H1 (cell line): ENCODE results near the gene ANKH. TPM values are rescaled to one million over a fixed set of nuclear protein-coding genes. Genes with fewer than 3 reads are reported as not detected.

Experiments
- CTCF ChIA-PET: fragments of 300-600 bp; sonication (Branson Sonifier 250); formaldehyde crosslinking; loops from one replicate; lab custom pipeline; 2021; ENCODE audit not compliant: partially characterized antibody; lab: Charles Lee
- POLR2A ChIA-PET: fragments of 300-600 bp; sonication (Branson Sonifier 250); formaldehyde crosslinking; loops from one replicate; lab custom pipeline; 2021; ENCODE audit warnings: inconsistent platforms; ENCODE audit not compliant: partially characterized antibody; lab: Charles Lee
- DNase-seq, 2 experiments: peaks; one replicate each; pipeline versions ENCODE4 v3.0.0 to v3.0.0-alpha.2; 2010 to 2022; ENCODE audit warnings: low spot score in 2 of 2, low read depth in 1 of 2, mixed read lengths in 1 of 2
- FAIRE-seq: peaks from 2 replicates; lab custom pipeline; 2011; peaks lifted over from hg19 to GRCh38; lab: Jason Lieb, UNC
- H2AFZ ChIP-seq: 2 replicates; pipeline ENCODE4 v1.8.1; 2012; ENCODE audit warnings: low read length, inconsistent platforms
- H2AK5ac ChIP-seq: 2 replicates; pipeline ENCODE4 v1.6.1; 2013; ENCODE audit warnings: low read depth, low read length
- H2BK120ac ChIP-seq: replicated peaks from 2 replicates; pipeline ENCODE3; 2013; ENCODE audit warnings: low read depth, low read length, inconsistent platforms
- H2BK12ac ChIP-seq: 2 replicates; pipeline ENCODE4 v1.6.1; 2013; ENCODE audit warnings: low read depth, low read length
- H2BK15ac ChIP-seq: 2 replicates; pipeline ENCODE4 v1.6.1; 2013; ENCODE audit warnings: low read length
- H2BK20ac ChIP-seq: 2 replicates; pipeline ENCODE4 v1.6.1; 2013; ENCODE audit warnings: low read length
- H2BK5ac ChIP-seq: 2 replicates; pipeline ENCODE4 v1.6.1; 2013; ENCODE audit warnings: low read depth, low read length
- H3K14ac ChIP-seq: 2 replicates; pipeline ENCODE4 v1.6.1; 2013; ENCODE audit warnings: inconsistent platforms; ENCODE audit not compliant: insufficient read length
- H3K18ac ChIP-seq: 2 replicates; pipeline ENCODE4 v1.6.1; 2013; ENCODE audit warnings: low read length; ENCODE audit errors: extremely low read depth
- H3K23ac ChIP-seq: 2 replicates; pipeline ENCODE4 v1.6.1; 2013; ENCODE audit warnings: inconsistent platforms; ENCODE audit not compliant: insufficient read length
- H3K23me2 ChIP-seq: 2 replicates; pipeline ENCODE4 v1.6.1; 2013; ENCODE audit warnings: low read depth, low read length
- H3K27ac ChIP-seq: 2 replicates; pipeline ENCODE4 v1.6.1; 2011; ENCODE audit warnings: low read depth, low read length, inconsistent platforms
- H3K27me3 ChIP-seq, 4 experiments: replicated peaks in 1 of 4; 1 replicate in 1 of 4; 2 replicates in 3 of 4; pipeline versions ENCODE4 v1.6.1 to v1.8.1; 2011 to 2013; ENCODE audit warnings: low read length in 3 of 4, mild to moderate bottlenecking in 3 of 4, inconsistent platforms in 2 of 4, mixed read lengths in 2 of 4, moderate library complexity in 1 of 4; ENCODE audit not compliant: control insufficient read depth in 3 of 4, insufficient read depth in 3 of 4; ENCODE audit errors: extremely low read depth in 1 of 4
- H3K36me3 ChIP-seq, 4 experiments: 2 replicates each; pipeline versions ENCODE4 v1.6.1 to v1.8.1; 2011 to 2013; ENCODE audit warnings: mild to moderate bottlenecking in 4 of 4, low read length in 3 of 4, moderate library complexity in 2 of 4, control low read depth in 1 of 4, inconsistent platforms in 1 of 4; ENCODE audit not compliant: insufficient read depth in 4 of 4, control insufficient read depth in 2 of 4
- H3K4ac ChIP-seq: replicated peaks from 2 replicates; pipeline ENCODE3; 2013; ENCODE audit warnings: low read length, low read depth, mixed read lengths, inconsistent platforms; ENCODE audit not compliant: insufficient read length
- H3K4me1 ChIP-seq, 4 experiments: replicated peaks in 1 of 4; 1 replicate in 1 of 4; 2 replicates in 3 of 4; pipeline versions ENCODE4 v1.6.1 to v1.8.1; 2011 to 2013; ENCODE audit warnings: low read length in 3 of 4, inconsistent platforms in 2 of 4, mixed read lengths in 1 of 4; ENCODE audit not compliant: insufficient read depth in 4 of 4, control insufficient read depth in 3 of 4
- H3K4me2 ChIP-seq, 2 experiments: 2 replicates each; pipeline versions ENCODE4 v1.6.1 to v1.8.1; 2011 to 2013; ENCODE audit warnings: low read depth in 2 of 2, low read length in 2 of 2, control low read depth in 1 of 2, inconsistent platforms in 1 of 2, mild to moderate bottlenecking in 1 of 2; ENCODE audit not compliant: insufficient read depth in 1 of 2
- H3K4me3 ChIP-seq, 4 experiments: fragments of 200-600, 300-600 bp in 1 of 4; sonication (generic), shearing (Covaris generic), sonication (Bioruptor Twin) in 1 of 4; 2 replicates each; pipeline versions ENCODE4 v1.5.1 to v1.8.1; 2011 to 2016; ENCODE audit warnings: low read length in 4 of 4, low read depth in 3 of 4, control low read depth in 2 of 4, inconsistent platforms in 2 of 4, mild to moderate bottlenecking in 2 of 4, mixed read lengths in 1 of 4, moderate library complexity in 1 of 4; ENCODE audit not compliant: insufficient read depth in 2 of 4; ENCODE audit errors: extremely low read depth in 1 of 4
- H3K56ac ChIP-seq: replicated peaks from 2 replicates; pipeline ENCODE3; 2013; ENCODE audit warnings: low read depth, mild to moderate bottlenecking, mixed read lengths, low read length, inconsistent platforms; ENCODE audit not compliant: insufficient read length
- H3K79me1 ChIP-seq: 2 replicates; pipeline ENCODE4 v1.6.1; 2013; ENCODE audit warnings: low read depth, low read length, control low read depth
- H3K79me2 ChIP-seq, 2 experiments: 2 replicates each; pipeline versions ENCODE4 v1.6.1 to v1.8.1; 2012 to 2013; ENCODE audit warnings: low read length in 2 of 2, mild to moderate bottlenecking in 2 of 2, inconsistent platforms in 1 of 2; ENCODE audit not compliant: insufficient read depth in 2 of 2, control insufficient read depth in 1 of 2
- H3K9ac ChIP-seq, 4 experiments: replicated peaks in 1 of 4; 1 replicate in 1 of 4; 2 replicates in 3 of 4; pipeline versions ENCODE4 v1.6.1 to v1.8.1; 2011 to 2013; ENCODE audit warnings: low read depth in 3 of 4, low read length in 3 of 4, control low read depth in 2 of 4, mild to moderate bottlenecking in 2 of 4, moderate library complexity in 2 of 4, inconsistent platforms in 1 of 4; ENCODE audit errors: extremely low read depth in 1 of 4
- H3K9me3 ChIP-seq, 2 experiments: 2 replicates each; pipeline versions ENCODE4 v1.6.1 to v1.8.1; 2012 to 2013; ENCODE audit warnings: mild to moderate bottlenecking in 2 of 2, moderate library complexity in 2 of 2, control low read depth in 1 of 2, inconsistent platforms in 1 of 2, low read depth in 1 of 2, low read length in 1 of 2, mixed read lengths in 1 of 2; ENCODE audit not compliant: insufficient read depth in 2 of 2
- H4K20me1 ChIP-seq, 2 experiments: replicated peaks in 1 of 2; 2 replicates each; pipeline versions ENCODE3 to v1.8.1; 2011 to 2013; ENCODE audit warnings: inconsistent platforms in 2 of 2, low read length in 2 of 2, mild to moderate bottlenecking in 1 of 2; ENCODE audit not compliant: insufficient read depth in 2 of 2, control insufficient read depth in 1 of 2
- H4K5ac ChIP-seq: 2 replicates; pipeline ENCODE4 v1.6.1; 2013; ENCODE audit warnings: low read length, low read depth, mixed read lengths, inconsistent platforms; ENCODE audit not compliant: insufficient read length
- H4K8ac ChIP-seq: 2 replicates; pipeline ENCODE4 v1.8.0; 2013; ENCODE audit warnings: mild to moderate bottlenecking, moderate library complexity, low read length, inconsistent platforms; ENCODE audit not compliant: insufficient read depth; ENCODE audit errors: extremely low read depth
- H4K91ac ChIP-seq: replicated peaks from 2 replicates; pipeline ENCODE3; 2013; ENCODE audit warnings: low read length, mixed read lengths, inconsistent platforms; ENCODE audit not compliant: insufficient read length
- ASH2L ChIP-seq: fragments of 200-600, 300-600 bp; sonication (generic); IDR thresholded peaks from one replicate; pipeline ENCODE4 v1.7.1; 2017; ENCODE audit warnings: low read length
- CBX8 ChIP-seq: fragments of 300-800, 300-1000 bp; sonication (generic); IDR thresholded peaks from 2 replicates; pipeline ENCODE4 v1.7.1; 2016; ENCODE audit warnings: low read depth, low read length, borderline replicate concordance
- CEBPB ChIP-seq: IDR thresholded peaks from 2 replicates; pipeline ENCODE4 v1.6.1; 2012; ENCODE audit warnings: low read depth, low read length
- CHD2 ChIP-seq: IDR thresholded peaks from 2 replicates; pipeline ENCODE4 v1.6.1; 2012; ENCODE audit warnings: low read length, improper control_type of control experiment
- CREB1 ChIP-seq: IDR thresholded peaks from 2 replicates; pipeline ENCODE4 v1.6.1; 2012; ENCODE audit warnings: inconsistent platforms
- EGR1 ChIP-seq: IDR thresholded peaks from 2 replicates; pipeline ENCODE4 v1.6.1; 2011; ENCODE audit warnings: low read depth, low read length, borderline replicate concordance
- EP300 ChIP-seq, 2 experiments: IDR thresholded peaks; 1 replicate in 1 of 2; 2 replicates in 1 of 2; pipeline ENCODE4 v1.6.1; 2011 to 2012; ENCODE audit warnings: low read depth in 2 of 2, low read length in 2 of 2, mild to moderate bottlenecking in 2 of 2, borderline replicate concordance in 1 of 2, inconsistent platforms in 1 of 2, moderate library complexity in 1 of 2
- JUND ChIP-seq: IDR thresholded peaks from 2 replicates; pipeline ENCODE4 v1.6.1; 2011; ENCODE audit warnings: mild to moderate bottlenecking, improper control_type of control experiment, low read length
- MAX ChIP-seq: IDR thresholded peaks from 2 replicates; pipeline ENCODE4 v1.6.1; 2012; ENCODE audit warnings: inconsistent platforms
- NRF1 ChIP-seq: IDR thresholded peaks from 2 replicates; pipeline ENCODE4 v1.6.1; 2011; ENCODE audit warnings: mild to moderate bottlenecking, low read depth, low read length, improper control_type of control experiment
- POU5F1 ChIP-seq: IDR thresholded peaks from 2 replicates; pipeline ENCODE4 v1.6.1; 2011; ENCODE audit warnings: low read depth, mild to moderate bottlenecking, low read length, moderate library complexity
- RBBP5 ChIP-seq: IDR thresholded peaks from 2 replicates; pipeline ENCODE4 v1.7.1; 2012; ENCODE audit warnings: low read depth, mild to moderate bottlenecking, inconsistent platforms, low read length, moderate library complexity, borderline replicate concordance
- SP2 ChIP-seq: IDR thresholded peaks from 2 replicates; pipeline ENCODE4 v1.6.1; 2012; ENCODE audit warnings: mild to moderate bottlenecking, low read length, inconsistent platforms
- TAF1 ChIP-seq: IDR thresholded peaks from 2 replicates; pipeline ENCODE4 v1.6.1; 2011; ENCODE audit warnings: mild to moderate bottlenecking, low read depth, low read length
- ZNF274 ChIP-seq: IDR thresholded peaks from 2 replicates; pipeline ENCODE4 v1.7.0; 2012; ENCODE audit warnings: low read length, borderline replicate concordance; ENCODE audit errors: extremely low read depth
- WGBS, 2 experiments: shearing (Covaris generic) in 1 of 2; methylation state at CpG; one replicate each; pipeline versions ENCODE4 v1.1.6 to v1.1.7; 2013 to 2015; ENCODE audit warnings: low lambda C conversion rate in 2 of 2, mixed read lengths in 2 of 2, inconsistent platforms in 1 of 2, low coverage in 1 of 2, missing lambda C conversion rate in 1 of 2; ENCODE audit not compliant: insufficient replicate concordance in 2 of 2, insufficient coverage in 1 of 2, insufficient read length in 1 of 2; ENCODE audit errors: extremely low coverage in 1 of 2, missing lambda C conversion rate in 1 of 2; 5-methylcytosine and 5-hydroxymethylcytosine counted together
- polyA plus RNA-seq, 7 experiments: library from polyadenylated mRNA; depleted of rRNA in 3 of 7; stranded (reverse) in 5 of 7; unstranded in 2 of 7; fragments of >200 nt in 5 of 7; fragments of 200-250 nt in 2 of 7; gene quantifications; 1 replicate in 5 of 7; 2 replicates in 1 of 7; 4 replicates in 1 of 7; pipeline versions ENCODE4 v1.2.1 to v1.2.3, GENCODE V29; 2011 to 2013; ENCODE audit warnings: missing spikeins in 2 of 7, mixed read lengths in 2 of 7
- total RNA-seq: library from RNA; stranded (reverse); fragmentation: NEBNext Ultra II Directional; extraction: Animal tissue kit (Norgen Biotek cat#: 25700); gene quantifications from 2 replicates; pipeline ENCODE4 v1.2.1, GENCODE V29; 2021

ANKH gene
- total and polyA plus RNA-seq, 2 of the 8 experiments (the other 6 are each of a cell fraction or from before 2014, with no cell fraction given), result 5.3 to 13.0 TPM

GRCh38 chr5:14735944-14736343, 135.6 kb downstream of the ANKH start:
- Histone ChIP-seq H2AFZ (no peak overlapping the region), H4K91ac (no peak overlapping the region), H3K23me2 (no peaks in the 10 kb centered on the region), H3K27ac (no peak overlapping the region), H3K36me3 (no peaks in the 10 kb centered on the region), H2BK15ac (no peak overlapping the region), H4K20me1 (no peaks in the 10 kb centered on the region), H2AK5ac (no peak overlapping the region), H3K56ac (no peak overlapping the region), H2BK12ac (no peak overlapping the region), H3K4me3 (no peak overlapping the region), H3K18ac (no peak overlapping the region), H3K14ac (no peak overlapping the region), H4K5ac (no peak overlapping the region), H3K4ac (no peak overlapping the region), H3K4me2 (no peak overlapping the region), H3K9ac (no peak overlapping the region), H2BK120ac (no peak overlapping the region), H2BK20ac (no peak overlapping the region), H3K27me3 (0 out of 7 replicates have a peak, but pooled peaks cover 0 to 2% (median 0%) of the 10 kb centered on the region in 4 experiments), H4K8ac (no peak overlapping the region), H3K79me1 (no peaks in the 10 kb centered on the region), H2BK5ac (no peak overlapping the region), H3K4me1 (peaks cover 0 to 7% (median 3%) of the 10 kb centered on the region in 4 experiments; a peak in 4 of 7 replicates), H3K23ac (no peak overlapping the region), H3K9me3 (no peaks in the 10 kb centered on the region), H3K79me2 (no peaks in the 10 kb centered on the region)
- FAIRE-seq (no peak), DNase-seq (no peak)
- no peak for TF ChIP-seq CHD2
- TF ChIP-seq CREB1, result no peak
- TF ChIP-seq JUND, result no peak
- no peak for TF ChIP-seq TAF1
- TF ChIP-seq EGR1, result no peak
- no peak for TF ChIP-seq NRF1
- TF ChIP-seq RBBP5, result no peak
- TF ChIP-seq MAX, result no peak
- no peak for TF ChIP-seq ASH2L
- TF ChIP-seq CEBPB, result no peak
- no peak for TF ChIP-seq EP300 (IDR thresholded peaks at IDR 0.05; ENCODE audit: borderline replicate concordance in 1 of 2, low read depth in 2 of 2, low read length in 2 of 2)
- TF ChIP-seq CBX8, result no peak
- TF ChIP-seq ZNF274, result no peak
- TF ChIP-seq SP2, result no peak
- TF ChIP-seq POU5F1, result no peak
- ChIA-PET CTCF (interaction anchor here (1.1 kb wide), 1 partner anchor 268 kb away, joined by 3 read pairs; no protein-coding TSS in a partner anchor), POLR2A (no interaction called here)
- 87% methylated on average over 4 of the region's 4 CpGs; no CpG with 5 or more reads in 1 of the 2 experiments for WGBS, 2 experiments
